Esophagus squamous epithelium (tissue), 4 donors: ENCODE data around the gene ZNF225.

Source experiments
- CTCF ChIP-seq, 6 experiments: fragments of 450-650 bp in 4 of 6; fragments of 200-600 bp in 2 of 6; sonication (generic) in 2 of 6; IDR thresholded peaks; one replicate each; pipeline ENCODE4 v1.5.1; 2016 to 2019; ENCODE audit warnings: antibody characterized with exemption in 6 of 6, mild to moderate bottlenecking in 4 of 6, moderate library complexity in 4 of 6
- POLR2A ChIP-seq, 4 donors: fragments of 450-650 bp; IDR thresholded peaks; one replicate each; pipeline ENCODE4 v1.6.1; 2017; ENCODE audit warnings: antibody characterized with exemption in 4 of 4, mild to moderate bottlenecking in 4 of 4, moderate library complexity in 3 of 4

DNA sequence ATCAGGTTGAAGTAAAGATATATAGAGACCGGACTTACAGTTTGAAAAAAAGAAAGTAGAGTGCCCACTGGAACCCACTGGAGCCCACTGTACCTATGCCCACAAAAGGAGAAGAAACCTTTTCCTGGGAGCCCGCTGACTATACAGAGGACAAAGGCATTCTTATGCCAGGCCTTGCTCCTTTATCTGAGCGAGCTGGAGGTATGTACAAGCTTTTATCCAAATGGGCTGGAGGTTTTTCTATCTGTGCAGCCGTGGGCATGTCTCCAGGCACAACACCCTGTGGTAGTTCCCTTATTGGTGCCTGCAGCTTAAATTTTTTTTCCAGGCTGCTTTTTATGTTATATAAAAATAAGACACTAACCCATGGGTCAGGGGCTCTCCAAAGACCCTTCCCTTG, 36.6 kb downstream of the ZNF225 start:
- no peak for TF ChIP-seq CTCF (IDR thresholded peaks at IDR 0.05)
- no peak for TF ChIP-seq POLR2A (IDR thresholded peaks at IDR 0.05)
